HG02943 (cell line): Measurements from ENCODE around the gene CUL4A.
A peak's percentile ranks its signal among the peaks of the same experiment; 100 is the strongest.
"Not testable (repeated sequence)": the region's sequence is repeated elsewhere in the genome, so short reads cannot be mapped to it uniquely, and the experiment has no call there.

Experiments
- ATAC-seq: cut with Tn5 transposase; IDR thresholded peaks from one replicate; pipeline ENCODE4 v1.9.1; 2021; ENCODE audit warnings: mild to moderate bottlenecking, low read depth, moderate library complexity; ENCODE audit not compliant: unreplicated experiment

Gene CUL4A

DNA sequence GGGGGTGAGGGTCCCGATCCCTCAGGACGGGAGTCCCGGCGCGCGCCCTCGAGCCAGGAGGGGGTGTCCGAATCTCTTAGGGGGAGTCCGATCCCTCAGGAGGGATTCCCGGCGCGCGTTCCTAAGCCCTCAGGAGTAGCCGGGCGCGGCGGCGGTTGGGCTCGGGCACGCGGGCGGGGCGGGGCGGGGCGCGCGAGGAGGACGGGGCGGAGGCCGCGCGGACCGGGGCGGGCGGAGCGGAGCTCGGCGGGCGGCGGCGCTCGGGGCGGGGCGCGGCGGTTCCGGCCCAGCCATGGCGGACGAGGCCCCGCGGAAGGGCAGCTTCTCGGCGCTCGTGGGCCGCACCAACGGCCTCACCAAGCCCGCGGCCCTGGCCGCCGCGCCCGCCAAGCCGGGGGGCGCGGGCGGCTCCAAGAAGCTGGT lies at the start of gene CUL4A:
CUL4A (plus strand) TSS at position 278 of the 423 bp plus-strand sequence; CDS start at position 293, 15 bp downstream.
- peak; percentile 40 for ATAC-seq

DNA sequence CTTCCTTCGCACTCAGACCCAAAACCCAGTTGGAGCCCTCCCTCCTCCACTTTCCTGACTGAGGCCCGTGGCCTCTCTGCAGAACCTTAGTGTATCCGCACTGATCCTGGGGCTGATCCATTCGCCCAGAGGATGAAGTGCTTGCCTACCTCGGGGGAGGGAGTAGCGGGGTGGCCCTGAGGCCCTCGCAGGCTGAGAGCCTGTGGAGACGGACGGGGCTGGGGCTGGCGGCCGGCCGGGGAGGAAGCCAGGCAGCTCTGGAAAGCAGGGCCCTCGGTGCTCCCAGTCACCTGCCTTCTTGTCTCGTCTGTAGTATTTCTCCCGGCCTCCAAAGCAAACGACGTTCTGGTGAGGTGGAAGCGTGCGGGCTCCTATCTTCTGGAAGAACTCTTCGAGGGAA lies 49.7 kb upstream of the CUL4A start:
- no peak for ATAC-seq

DNA sequence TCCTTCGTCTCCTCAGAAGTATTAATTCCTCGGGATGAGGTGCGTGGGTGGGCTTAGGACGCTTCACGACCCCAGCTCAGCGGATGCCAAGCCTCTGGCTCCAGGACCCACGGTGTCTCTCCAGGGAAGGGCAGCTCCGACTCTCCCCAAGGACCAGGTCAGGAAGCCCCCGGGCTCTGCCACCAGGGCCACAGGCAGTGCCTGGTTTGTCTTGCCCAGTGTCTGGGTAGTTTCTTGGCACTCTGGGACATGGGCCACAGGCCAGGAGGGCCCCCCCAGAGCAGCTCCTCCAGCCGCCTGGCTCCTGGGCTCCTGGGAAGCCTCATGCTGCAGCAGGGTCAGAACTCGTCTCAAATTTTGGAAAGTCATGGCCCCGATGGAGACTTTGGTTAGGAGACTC lies 48.4 kb upstream of the CUL4A start:
- no peak for ATAC-seq

DNA sequence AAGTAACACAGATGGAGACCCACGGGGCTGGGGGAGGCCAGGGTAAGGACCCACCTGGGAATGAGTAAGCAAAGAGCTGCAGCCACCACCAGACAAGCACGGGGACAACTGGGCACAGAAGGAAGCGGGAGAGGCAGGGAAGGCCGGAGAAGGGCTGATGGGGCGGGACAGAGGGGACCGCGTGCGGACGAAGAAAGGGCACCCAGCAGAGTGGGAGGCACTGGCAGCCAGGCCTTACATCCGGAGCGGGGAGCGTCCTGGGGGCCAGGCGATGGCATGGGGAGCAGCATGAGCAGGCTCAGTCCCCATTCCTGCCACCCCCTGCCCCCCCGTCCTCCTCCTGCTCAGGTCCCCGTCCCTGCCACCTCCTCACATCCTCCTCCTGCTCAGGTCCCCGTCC lies 48.0 kb upstream of the CUL4A start:
- no peak for ATAC-seq

DNA sequence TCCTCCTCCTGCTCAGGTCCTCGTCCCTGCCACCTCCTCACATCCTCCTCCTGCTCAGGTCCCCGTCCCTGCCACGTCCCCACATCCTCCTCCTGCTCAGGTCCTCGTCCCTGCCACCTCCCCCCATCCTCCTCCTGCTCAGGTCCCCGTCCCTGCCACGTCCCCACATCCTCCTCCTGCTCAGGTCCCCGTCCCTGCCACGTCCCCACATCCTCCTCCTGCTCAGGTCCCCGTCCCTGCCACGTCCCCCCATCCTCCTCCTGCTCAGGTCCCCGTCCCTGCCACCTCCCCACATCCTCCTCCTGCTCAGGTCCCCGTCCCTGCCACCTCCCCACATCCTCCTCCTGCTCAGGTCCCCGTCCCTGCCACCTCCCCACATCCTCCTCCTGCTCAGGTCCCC lies 47.4 kb upstream of the CUL4A start:
- ATAC-seq, result not testable (repeated sequence)

DNA sequence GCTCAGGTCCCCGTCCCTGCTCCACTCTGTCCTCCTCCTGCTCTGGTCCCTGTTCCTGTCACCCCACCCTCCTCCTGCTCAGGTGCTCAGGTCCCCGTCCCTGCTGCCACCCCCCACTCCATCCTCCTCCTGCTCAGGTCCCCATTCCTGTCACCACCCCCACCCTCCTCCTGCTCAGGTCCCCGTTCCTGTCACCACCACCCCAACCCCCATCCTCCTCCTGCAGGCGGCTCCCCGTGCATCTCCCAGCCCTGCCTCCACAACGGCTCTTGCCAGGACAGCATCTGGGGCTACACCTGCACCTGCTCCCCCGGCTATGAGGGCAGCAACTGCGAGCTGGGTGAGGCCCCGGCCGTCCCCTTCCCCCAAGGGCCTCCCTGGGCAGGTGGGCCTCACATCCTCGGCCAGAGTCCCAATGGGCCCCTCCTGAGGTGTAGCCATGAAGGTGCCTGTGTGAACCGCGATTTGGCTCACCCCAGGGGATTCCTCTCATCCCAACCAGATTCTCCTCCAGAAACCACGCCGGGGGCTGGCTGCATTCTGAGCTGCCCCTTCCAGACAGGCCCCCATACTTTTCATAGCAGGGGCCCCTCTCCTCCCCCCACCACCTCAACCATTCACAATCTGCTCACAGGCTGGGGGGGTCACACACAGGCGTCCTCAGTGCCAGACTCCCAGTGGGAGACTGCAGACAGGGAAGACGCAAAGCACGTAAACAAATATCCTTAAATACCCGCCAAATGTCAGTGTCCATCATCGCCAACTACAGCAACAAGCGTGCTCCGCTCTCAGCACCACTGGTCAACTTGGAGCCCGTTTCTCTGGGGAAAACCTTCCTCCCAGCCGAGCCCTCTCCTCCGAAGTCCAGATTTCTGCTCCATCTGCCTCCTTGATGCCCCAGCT lies 46.4 kb upstream of the CUL4A start:
- ATAC-seq, result no peak

DNA sequence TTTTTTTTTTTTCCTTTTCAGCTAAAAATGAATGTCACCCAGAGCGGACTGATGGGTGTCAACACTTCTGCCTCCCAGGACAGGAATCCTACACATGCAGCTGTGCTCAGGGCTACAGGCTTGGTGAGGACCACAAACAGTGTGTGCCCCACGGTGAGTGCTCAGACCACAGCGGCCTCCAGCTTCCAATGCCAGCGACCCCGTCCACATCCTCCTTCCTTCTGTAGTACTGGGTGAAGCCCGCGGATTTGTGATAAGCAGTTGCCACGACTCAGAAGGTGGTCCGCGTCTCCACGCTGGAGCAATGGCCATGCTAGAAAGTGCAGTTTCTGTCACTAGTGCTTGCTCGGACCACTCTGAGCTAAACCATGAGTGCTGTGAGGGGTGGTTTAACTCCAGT lies 44.9 kb upstream of the CUL4A start:
- ATAC-seq, result no peak

DNA sequence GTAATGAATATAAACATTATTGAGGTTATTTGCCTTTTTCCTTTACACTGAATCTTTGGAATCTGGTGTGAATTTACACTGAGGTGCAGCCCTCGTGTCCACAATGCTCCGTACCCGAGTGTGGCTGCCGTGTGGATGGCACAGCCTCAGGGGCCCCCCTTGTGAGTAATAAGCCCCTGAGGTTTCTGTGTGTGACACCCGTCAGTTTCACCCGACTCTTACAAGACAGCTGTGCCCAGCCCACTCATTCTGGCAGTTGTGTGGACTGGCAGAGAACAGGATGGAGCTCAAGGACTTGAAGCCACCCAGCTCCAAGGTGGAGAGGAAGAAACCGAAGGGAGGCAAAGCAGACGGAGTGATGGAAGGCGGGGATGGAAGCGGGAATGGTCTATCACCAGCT lies 43.1 kb upstream of the CUL4A start:
- ATAC-seq, result no peak

DNA sequence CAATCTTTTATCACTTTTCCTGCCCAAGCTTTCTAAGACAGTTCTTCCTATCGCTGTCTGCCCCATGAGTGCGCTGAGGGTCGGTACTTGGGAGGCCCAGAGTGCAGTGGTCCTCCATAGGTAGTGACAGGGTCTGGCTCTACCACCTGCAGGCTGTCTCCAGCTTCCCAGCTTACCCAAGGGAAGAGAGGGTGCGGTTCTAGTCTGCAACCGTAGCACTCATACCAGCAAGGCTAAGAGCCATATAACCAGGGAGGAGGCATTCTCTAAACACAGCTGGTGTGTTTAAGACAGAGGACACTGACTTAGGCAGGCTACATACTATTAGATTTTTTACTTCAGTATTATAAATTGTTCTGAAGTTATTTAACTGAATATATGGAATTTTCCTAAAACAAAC lies 42.7 kb upstream of the CUL4A start:
- no peak for ATAC-seq

DNA sequence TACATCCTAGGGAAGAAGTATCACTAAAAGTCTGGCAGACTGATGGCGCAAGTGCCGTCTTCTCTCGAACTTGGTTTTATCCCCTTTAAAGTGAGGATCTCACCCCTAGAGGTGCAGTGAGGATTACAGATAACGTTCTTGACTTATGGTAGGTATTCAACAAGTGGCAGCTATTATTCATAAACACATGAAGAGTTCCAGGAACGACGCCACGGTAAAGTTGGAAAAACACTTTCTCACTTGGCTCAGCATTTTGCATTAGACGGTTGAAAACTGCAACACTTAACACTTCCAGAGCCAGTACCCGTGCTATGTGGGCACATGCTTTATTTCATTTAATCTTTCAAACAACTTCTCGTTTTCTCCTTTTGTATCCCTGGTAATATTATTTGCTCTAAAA lies 42.3 kb upstream of the CUL4A start:
- no peak for ATAC-seq

DNA sequence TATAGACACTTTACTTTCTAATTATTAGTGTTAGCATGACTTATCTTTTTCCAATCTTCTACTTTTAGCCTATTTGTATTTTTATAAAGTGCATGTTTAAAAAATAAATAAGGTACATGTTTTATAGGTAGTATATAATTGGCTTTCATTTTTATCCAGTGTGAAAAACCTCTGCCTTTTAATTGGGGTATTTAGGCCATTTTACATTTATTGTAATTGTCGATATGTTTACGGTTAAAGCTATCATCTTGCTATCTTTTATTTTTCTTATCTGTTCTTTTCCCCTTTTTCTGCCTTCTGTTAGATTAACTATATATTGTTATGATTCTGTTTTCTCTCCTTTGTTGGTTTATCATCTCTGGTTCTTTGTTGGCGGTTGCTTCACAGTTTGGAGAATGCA lies 41.8 kb upstream of the CUL4A start:
- no peak for ATAC-seq

DNA sequence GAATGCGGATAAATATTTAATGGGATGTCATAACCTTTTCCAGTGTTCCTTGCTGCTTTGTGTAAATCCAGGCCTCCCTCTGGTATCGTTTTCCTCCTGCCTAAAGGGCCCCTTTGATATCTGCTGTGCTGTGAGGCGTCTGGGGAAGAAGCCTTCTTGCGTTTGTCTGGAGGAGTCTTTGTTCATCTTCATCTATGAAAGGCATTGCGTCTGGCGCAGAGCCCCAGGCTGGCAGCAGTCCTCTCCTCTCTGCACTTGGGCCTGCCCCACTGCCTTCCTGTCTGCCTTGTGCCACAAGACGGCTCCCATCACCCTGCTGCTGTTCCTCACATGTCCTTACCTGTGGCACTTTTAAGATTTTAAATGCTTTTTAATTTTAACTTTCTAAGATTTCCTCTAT lies 41.2 kb upstream of the CUL4A start:
- ATAC-seq, result no peak

DNA sequence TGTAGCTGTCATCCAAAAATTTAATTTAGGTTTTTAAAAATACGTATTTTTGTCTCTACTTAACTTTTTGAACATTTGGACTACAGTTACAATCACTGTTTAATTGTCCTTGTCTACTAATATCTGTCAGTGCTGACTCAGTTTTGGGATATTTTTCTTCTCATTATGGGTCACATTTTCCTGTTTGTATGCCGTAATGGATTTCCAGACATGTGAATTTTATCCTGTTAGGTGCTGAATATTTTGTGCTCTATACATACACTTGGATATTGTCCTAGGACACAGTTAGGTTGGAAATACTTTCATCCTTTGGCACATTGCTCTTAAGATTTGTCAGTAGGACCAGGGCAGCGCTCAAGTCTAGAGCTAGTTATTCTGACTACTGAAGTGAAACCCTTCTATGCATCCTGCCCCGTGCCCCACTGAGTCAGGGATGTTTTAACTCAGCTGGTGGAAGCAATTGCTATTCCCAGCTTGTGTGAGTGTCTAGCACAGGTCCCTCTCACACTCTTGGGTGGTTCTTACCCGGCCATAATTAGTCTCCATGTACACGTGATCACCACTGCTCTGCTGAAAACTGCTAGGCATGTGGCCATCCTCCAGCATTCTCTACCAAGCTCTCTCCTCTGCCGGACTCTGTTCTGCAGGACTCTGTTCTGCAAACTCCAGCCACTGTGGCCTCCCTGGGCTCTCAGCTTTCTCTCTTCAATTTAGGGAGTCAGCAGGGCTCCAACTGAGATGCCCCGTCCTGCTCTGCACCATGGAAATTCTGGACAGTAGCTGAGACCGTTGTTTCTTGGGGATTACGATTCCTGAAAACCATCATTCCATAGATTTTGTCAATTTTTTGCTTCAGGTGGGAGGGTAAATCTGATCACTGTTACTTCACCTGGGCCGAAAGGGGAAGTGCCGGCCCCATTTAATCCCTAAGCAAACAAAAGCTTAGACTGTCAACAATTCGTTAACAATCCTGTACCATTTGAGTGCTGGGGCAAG lies 39.8 kb upstream of the CUL4A start:
- ATAC-seq, result no peak

DNA sequence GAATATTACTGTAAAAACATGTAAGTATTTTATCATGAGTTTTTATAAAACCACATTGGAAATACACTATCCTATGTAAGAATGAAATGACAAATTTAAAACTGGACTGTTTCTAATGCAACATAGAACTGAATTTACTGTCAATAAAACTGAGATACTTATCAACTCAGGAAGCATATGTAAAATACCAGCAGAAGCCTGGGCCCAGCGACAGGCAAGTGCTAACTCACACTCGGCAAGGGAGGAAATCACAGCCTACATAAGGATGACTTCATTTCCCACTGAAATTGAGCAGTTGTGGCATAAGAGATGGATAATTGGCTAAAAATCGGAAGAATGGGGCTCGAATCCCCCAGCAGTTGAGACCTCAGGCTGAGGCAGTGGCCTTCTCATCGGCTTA lies 38.9 kb upstream of the CUL4A start:
- no peak for ATAC-seq

DNA sequence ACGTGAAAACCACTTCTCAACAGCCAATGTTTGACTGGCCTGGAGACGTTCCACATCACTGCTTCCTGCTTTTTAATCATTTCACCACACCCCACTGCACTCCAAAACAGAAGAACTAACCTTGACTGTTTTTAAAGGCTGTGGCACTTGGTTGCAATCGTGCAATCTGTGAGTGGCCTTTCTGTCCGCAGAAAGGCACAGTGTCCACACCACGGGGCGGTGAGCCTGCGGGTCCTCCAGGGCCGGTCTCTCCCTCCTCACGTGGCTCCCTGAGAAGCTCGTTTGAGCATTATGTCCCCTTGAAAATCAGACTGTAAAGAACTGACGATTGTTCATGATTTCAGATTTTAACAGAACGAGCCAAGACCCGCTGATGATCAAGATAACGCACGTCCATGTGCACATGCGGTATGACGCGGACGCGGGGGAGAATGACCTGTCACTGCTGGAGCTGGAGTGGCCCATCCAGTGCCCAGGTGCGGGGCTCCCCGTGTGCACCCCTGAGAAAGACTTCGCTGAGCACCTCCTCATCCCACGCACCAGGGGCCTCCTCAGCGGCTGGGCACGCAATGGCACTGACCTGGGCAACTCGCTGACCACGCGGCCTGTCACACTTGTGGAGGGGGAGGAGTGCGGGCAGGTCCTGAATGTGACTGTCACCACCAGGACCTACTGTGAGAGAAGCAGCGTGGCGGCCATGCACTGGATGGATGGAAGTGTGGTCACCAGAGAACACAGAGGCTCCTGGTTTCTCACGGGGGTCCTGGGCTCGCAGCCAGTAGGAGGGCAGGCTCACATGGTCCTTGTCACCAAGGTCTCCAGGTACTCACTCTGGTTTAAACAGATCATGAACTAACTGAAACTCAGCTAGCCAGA lies 37.9 kb upstream of the CUL4A start:
- no peak for ATAC-seq

DNA sequence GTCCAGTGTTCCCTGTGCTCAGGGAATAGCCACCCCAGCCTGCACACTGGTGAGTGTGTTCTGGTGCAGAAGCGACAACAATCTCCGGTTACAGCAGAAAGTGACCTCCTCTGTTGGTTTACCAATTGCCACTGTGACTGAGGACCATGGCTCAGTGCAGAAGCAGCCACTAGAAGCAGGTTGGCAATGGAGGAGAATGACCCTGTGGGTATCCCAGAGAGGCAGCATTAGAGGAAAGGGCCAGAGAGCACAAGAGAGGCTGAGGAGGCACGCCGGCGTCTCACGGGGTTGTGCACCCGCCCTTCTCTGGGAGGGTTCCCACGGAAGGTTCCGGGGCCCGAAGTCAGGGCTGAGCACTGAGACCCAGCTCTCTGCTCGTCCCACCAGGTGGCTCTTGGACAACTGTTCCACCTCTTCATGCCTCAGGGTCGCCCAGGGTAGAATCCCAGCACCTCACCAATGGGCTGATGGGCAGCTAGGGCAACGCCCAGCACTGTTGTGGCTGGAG lies 36.9 kb upstream of the CUL4A start:
- no peak for ATAC-seq

DNA sequence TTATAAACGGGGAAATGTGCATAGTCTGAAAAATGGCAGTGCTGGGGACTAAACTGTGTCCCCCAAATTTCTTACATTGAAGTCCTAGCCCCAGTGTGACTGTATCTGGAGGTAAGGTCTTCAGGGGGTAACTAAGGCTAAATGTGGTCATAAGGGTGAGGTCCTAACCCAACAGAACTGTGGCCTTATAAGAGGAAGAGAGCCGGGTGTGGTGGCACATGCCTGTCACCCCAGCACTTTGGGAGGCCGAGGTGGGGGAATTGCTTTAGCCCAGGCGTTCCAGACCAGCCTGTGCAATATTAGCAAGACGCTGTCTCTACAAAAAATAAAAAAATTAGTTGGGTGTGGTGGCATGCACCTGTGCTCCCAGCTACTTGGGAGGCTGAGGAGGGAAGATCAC lies 33.1 kb upstream of the CUL4A start:
- ATAC-seq, result no peak

DNA sequence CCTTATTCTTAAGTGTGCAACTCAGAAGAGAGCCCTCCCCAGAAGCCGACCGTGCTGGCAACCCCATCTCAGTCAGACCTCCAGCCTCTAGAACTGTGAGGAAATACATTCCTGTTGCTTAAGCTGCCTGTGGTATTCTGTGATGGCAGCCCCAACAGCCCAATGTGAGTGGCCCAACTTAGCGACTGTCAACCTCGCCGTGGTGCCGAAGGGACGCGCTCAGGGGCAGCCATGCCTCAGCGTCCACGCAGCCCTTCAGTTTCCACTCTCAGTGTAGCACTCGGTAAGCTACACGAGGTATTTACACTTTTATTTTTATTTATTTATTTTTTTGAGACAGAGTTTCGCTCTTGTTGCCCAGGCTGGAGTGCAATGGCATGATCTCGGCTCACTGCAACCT lies 32.6 kb upstream of the CUL4A start:
- ATAC-seq, result no peak

DNA sequence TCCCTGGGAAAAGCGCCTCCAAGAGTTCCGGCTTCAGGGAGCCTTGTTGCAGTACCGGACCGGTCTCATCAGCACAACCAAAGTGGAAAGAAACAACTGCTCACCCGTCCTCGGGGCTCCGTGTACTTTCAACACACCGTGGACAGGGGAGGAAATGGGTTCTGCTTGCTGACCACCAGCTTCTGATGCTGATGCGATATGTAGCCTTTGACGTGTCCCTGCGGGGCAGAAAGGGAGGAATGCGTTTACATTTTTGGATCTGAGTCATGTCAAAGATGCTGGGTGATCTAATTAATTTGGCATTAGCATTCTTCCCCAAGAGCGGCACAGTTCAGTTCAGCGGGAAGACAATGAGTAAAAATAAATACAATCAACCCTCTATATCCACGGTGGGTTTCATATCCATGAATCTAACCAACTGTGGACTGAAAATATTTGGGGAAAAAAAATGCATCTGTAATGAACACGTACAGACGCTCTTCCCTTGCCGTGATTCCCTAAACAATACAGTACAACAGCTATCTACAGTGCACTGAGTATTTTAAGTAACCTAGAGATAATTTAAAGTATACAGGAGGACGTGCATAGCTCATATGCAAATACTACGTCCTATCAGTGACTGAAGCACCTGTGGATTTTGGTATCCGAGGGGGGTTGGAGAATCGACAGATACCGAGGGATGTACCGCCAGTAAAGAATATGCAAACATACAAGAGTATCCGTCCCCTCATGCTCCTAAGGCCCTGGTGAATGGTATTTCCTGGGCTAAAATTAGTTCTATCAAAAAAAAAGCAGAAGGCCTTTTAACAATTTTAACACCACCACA lies 31.1 kb upstream of the CUL4A start:
- ATAC-seq, result no peak

DNA sequence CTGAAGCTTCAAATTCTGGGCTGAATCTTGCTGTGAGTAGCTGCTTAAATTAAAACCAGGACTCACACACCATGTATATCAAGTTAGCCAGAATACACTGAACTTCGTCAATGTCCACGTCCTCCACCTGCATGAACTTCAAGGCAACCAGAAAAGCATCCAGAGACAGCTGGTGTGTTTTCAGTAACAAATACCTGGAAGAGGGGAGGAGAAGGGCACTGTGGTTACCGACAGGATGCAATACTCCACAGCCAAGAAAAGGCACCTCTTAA lies 30.6 kb upstream of the CUL4A start:
- ATAC-seq, result no peak
